Smooth muscle cell (in vitro differentiated cells): Measurements from ENCODE around the gene NLRP5. TPM values are rescaled to one million over a fixed set of nuclear protein-coding genes. Genes with fewer than 3 reads are reported as not detected.
"Not testable (repeated sequence)": the region's sequence is repeated elsewhere in the genome, so short reads cannot be mapped to it uniquely, and the experiment has no call there.

Experiments used
- DNase-seq: peaks from one replicate; lab custom pipeline; 2025; ENCODE audit not compliant: unreplicated experiment; lab: John Stamatoyannopoulos, UW
- H2AFZ ChIP-seq: fragments of 200-600 bp; sonication (generic); 2 replicates; pipeline ENCODE4 v1.6.0; 2016; ENCODE audit warnings: antibody characterized with exemption, low read depth, mild to moderate bottlenecking
- H3F3A ChIP-seq: fragments of 200-600 bp; sonication (generic); 2 replicates; pipeline ENCODE4 v1.6.0; 2017; ENCODE audit warnings: antibody characterized with exemption, low read depth
- H3K27ac ChIP-seq: fragments of 200-600 bp; sonication (generic); 2 replicates; pipeline ENCODE4 v1.5.1; 2016; ENCODE audit warnings: low read depth, mild to moderate bottlenecking
- H3K27me3 ChIP-seq: fragments of 200-600 bp; sonication (generic); 2 replicates; pipeline ENCODE4 v1.6.1; 2016; ENCODE audit warnings: low read depth, mild to moderate bottlenecking
- H3K36me3 ChIP-seq: fragments of 200-600 bp; sonication (generic); 2 replicates; pipeline ENCODE4 v1.5.1; 2016; ENCODE audit warnings: low read depth
- H3K4me1 ChIP-seq: fragments of 200-600 bp; sonication (generic); 2 replicates; pipeline ENCODE4 v1.5.1; 2016; ENCODE audit warnings: low read depth
- H3K4me2 ChIP-seq: fragments of 200-600 bp; sonication (generic); 2 replicates; pipeline ENCODE4 v1.6.0; 2016; ENCODE audit warnings: mild to moderate bottlenecking
- H3K4me3 ChIP-seq: fragments of 200-600 bp; sonication (generic); 2 replicates; pipeline ENCODE4 v1.5.1; 2016; ENCODE audit warnings: mild to moderate bottlenecking
- H3K79me2 ChIP-seq: fragments of 200-600 bp; sonication (generic); 2 replicates; pipeline ENCODE4 v1.6.0; 2016; ENCODE audit warnings: low read depth, mild to moderate bottlenecking
- H3K9ac ChIP-seq: fragments of 200-600 bp; sonication (generic); 2 replicates; pipeline ENCODE4 v1.6.0; 2016; ENCODE audit warnings: low read depth
- H3K9me3 ChIP-seq: fragments of 200-600 bp; sonication (generic); replicated peaks from 2 replicates; pipeline ENCODE4 v1.5.1; 2016; ENCODE audit warnings: low read depth
- H4K20me1 ChIP-seq: fragments of 200-600 bp; sonication (generic); 2 replicates; pipeline ENCODE4 v1.6.0; 2016; ENCODE audit warnings: low read depth
- WGBS: methylation state at CpG from one replicate; pipeline ENCODE4 v1.1.7; 2016; ENCODE audit warnings: low lambda C conversion rate; 5-methylcytosine and 5-hydroxymethylcytosine counted together
- polyA plus RNA-seq: library from polyadenylated mRNA; unstranded; fragments of >200 nt; fragmentation: Nextera tagmentation; extraction: Ambion mirVana; gene quantifications from 2 replicates; pipeline ENCODE4 v1.2.1, GENCODE V29; 2016
- total RNA-seq: library from RNA; depleted of rRNA; stranded (reverse); fragments of >200 nt; gene quantifications from 2 replicates; pipeline ENCODE4 v1.2.3, GENCODE V29; 2014
- TF ChIP-seq, protein P1 (sequence below): fragments of 200-600 bp; sonication (generic); IDR thresholded peaks from 2 replicates; pipeline ENCODE4 v1.5.1; 2017; ENCODE audit warnings: borderline replicate concordance, mild to moderate bottlenecking, antibody characterized with exemption; ENCODE audit not compliant: insufficient read depth, poor library complexity, severe bottlenecking

The NLRP5 gene
- total RNA-seq = not detected in 2 replicates
- not detected in 2 replicates for polyA plus RNA-seq

DNA sequence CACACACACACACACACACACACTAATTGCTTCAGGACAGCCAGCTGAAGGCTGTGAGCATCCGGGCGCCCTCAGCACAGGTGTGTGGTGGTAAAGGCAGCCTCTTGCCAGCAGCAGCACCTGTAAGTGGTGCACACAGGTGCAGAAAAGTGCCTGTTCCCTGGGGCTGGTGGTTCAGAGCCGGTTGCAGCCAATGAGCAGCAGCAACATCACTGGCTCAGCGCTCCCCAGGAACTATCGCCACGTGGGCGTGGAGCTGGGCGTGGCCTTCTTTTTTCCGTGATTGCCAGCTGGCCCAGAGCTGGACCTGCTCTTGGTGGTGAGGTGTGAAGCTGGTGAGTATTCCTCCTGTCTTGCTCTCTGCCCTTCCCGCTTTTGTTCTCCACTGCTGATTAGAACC, at the start of gene NLRP5:
TSS of gene NLRP5 (plus strand) at position 289 of the 400 bp plus-strand sequence.
- Histone ChIP-seq H3K79me2 (no peaks in the 10 kb centered on the region), H3K4me2 (no peak within 1 kb of the TSS), H2AFZ (no peak within 1 kb of the TSS), H3K36me3 (no peaks in the 10 kb centered on the region), H3K27ac (no peak within 1 kb of the TSS), H3K4me3 (no peak within 1 kb of the TSS), H3K9ac (no peak within 1 kb of the TSS), H3F3A (no peaks in the 10 kb centered on the region), H3K4me1 (no peaks in the 10 kb centered on the region), H4K20me1 (no peaks in the 10 kb centered on the region), H3K9me3 (peaks cover 7% of the 10 kb centered on the region), H3K27me3 (no peaks in the 10 kb centered on the region)
- TF ChIP-seq, protein P1, sequence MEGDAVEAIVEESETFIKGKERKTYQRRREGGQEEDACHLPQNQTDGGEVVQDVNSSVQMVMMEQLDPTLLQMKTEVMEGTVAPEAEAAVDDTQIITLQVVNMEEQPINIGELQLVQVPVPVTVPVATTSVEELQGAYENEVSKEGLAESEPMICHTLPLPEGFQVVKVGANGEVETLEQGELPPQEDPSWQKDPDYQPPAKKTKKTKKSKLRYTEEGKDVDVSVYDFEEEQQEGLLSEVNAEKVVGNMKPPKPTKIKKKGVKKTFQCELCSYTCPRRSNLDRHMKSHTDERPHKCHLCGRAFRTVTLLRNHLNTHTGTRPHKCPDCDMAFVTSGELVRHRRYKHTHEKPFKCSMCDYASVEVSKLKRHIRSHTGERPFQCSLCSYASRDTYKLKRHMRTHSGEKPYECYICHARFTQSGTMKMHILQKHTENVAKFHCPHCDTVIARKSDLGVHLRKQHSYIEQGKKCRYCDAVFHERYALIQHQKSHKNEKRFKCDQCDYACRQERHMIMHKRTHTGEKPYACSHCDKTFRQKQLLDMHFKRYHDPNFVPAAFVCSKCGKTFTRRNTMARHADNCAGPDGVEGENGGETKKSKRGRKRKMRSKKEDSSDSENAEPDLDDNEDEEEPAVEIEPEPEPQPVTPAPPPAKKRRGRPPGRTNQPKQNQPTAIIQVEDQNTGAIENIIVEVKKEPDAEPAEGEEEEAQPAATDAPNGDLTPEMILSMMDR = no peak
- WGBS = 73% methylated on average over 10 of the region's 10 CpGs
- no peak for DNase-seq

DNA sequence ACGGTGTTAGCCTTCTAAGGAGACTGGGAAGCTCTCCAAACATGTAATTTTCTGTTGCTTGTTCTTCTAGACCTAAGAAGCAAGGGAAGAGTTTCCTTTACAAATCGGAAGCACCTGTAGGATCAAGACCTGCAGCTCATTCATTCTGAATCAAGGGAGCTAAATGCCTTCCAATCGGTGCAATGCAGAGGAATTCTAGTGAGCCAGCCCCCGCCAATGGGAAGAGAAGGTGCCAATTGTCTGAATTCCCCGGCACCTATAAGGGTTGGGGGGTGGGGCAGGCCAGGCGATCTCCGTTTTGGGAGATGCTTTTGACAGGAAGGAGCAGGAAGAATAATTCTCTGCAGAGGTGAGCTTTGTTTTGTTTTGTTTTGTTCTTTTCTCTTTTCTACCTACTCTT, 47.4 kb upstream of the NLRP5 start:
- H3K9me3 ChIP-seq = peaks cover 2% of the 10 kb centered on the region

DNA sequence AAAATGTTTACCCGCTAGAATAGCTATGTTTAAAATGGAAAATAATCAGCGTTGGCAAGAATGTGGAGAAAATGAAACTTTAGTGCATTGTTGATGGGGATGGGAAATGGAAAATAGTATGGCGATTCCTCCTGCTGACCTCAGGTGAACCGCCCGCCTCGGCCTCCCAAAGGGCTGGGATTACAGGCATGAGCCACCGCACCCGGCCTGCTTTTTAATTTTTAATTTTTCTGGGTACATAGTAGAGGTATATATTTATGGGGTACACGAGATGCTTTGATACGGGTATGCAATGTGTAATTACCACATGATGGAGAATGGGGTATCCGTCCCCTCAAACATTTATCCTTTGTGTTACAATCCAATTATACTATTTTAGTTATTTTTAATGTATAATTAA, 46.3 kb upstream of the NLRP5 start:
- H4K20me1 ChIP-seq = no peaks in the 10 kb centered on the region
- H3K4me2 ChIP-seq = no peak overlapping the region
- H3K79me2 ChIP-seq = no peaks in the 10 kb centered on the region
- H3K4me1 ChIP-seq = no peaks in the 10 kb centered on the region
- H3K27ac ChIP-seq = no peak overlapping the region
- no peak for DNase-seq
- H3K27me3 ChIP-seq = no peaks in the 10 kb centered on the region
- WGBS = 86% methylated on average over 11 of the region's 11 CpGs
- no peak overlapping the region for H3K4me3 ChIP-seq
- H2AFZ ChIP-seq = no peak overlapping the region
- peaks cover 2% of the 10 kb centered on the region for H3K9me3 ChIP-seq
- TF ChIP-seq, protein P1 = no peak
- H3K9ac ChIP-seq = no peak overlapping the region
- H3F3A ChIP-seq = no peaks in the 10 kb centered on the region
- H3K36me3 ChIP-seq = no peaks in the 10 kb centered on the region

More for the DNA sequence above, 47.4 kb upstream of the NLRP5 start:
- no peaks in the 10 kb centered on the region for H3K4me1 ChIP-seq
- DNase-seq = no peak
- H3K36me3 ChIP-seq = no peaks in the 10 kb centered on the region
- H3K27ac ChIP-seq = no peak overlapping the region
- H3K79me2 ChIP-seq = no peaks in the 10 kb centered on the region
- no peaks in the 10 kb centered on the region for H3K27me3 ChIP-seq
- no peak overlapping the region for H2AFZ ChIP-seq
- TF ChIP-seq, protein P1 = no peak
- no peak overlapping the region for H3K9ac ChIP-seq
- no peaks in the 10 kb centered on the region for H3F3A ChIP-seq
- no peak overlapping the region for H3K4me2 ChIP-seq
- H4K20me1 ChIP-seq = no peaks in the 10 kb centered on the region
- no peak overlapping the region for H3K4me3 ChIP-seq
- 65% methylated on average over 7 of the region's 7 CpGs for WGBS

DNA sequence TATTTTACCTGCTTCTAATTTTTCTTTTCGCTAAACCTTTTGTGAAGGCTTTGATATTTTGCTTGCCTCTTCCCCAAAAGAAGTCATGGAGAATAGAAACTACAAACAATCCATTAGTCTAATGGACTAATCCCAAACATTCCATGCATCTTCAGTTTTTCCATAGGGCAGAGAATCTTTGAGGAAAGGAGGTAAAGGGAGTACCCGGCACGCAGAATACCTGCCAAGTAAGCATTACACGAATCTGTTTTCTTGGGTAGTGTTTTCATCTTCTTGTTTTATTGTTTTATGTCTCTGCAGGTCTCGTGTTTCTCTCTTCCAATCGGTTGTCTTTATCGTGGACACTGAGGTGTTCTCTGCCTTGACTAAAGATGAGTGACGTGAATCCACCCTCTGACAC, 39.0 kb upstream of the NLRP5 start, which contains the start of gene NLRP8:
TSS of gene NLRP8 (plus strand) at position 301 of the 400 bp plus-strand sequence.
- Histone ChIP-seq H3K4me2 (no peak within 1 kb of the TSS), H3K27me3 (no peaks in the 10 kb centered on the region), H3K4me3 (no peak within 1 kb of the TSS), H3K79me2 (no peaks in the 10 kb centered on the region), H3K27ac (no peak within 1 kb of the TSS), H3K4me1 (no peaks in the 10 kb centered on the region), H3K9me3 (peaks cover 7% of the 10 kb centered on the region), H3K9ac (no peak within 1 kb of the TSS), H3F3A (no peaks in the 10 kb centered on the region), H4K20me1 (no peaks in the 10 kb centered on the region), H3K36me3 (no peaks in the 10 kb centered on the region), H2AFZ (no peak within 1 kb of the TSS)
- WGBS = 72% methylated on average over 8 of the region's 8 CpGs
- DNase-seq = no peak
- TF ChIP-seq, protein P1 = no peak

DNA sequence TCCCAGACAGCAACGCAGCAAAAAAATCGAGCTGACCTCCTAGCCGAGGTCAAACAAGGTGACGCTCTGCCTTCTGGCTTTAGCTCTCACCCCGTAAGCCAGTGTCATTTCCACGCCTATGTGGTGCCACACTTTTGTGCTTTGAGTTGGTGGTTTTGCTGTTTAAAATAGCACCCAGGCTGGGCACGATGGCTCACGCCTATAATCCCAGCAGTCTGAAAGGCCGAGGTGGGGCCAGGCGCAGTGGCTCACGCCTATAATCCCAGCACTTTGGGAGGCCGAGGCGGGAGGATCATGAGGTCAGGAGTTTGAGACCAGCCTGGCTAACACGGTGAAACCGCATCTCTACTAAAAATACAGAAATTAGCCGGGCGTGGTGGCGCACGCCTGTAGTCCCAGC, 36.0 kb upstream of the NLRP5 start:
- H3K36me3 ChIP-seq, H3K4me3 ChIP-seq, DNase-seq, H3K4me1 ChIP-seq, H3F3A ChIP-seq, H2AFZ ChIP-seq, H3K27ac ChIP-seq, H3K27me3 ChIP-seq, H3K4me2 ChIP-seq, H3K79me2 ChIP-seq, H4K20me1 ChIP-seq, H3K9ac ChIP-seq: not testable (repeated sequence)
- H3K9me3 ChIP-seq = peaks cover 17% of the 10 kb centered on the region
- WGBS = 83% methylated on average over 19 of the region's 19 CpGs
